Adrenal gland (tissue), 12 donors: ENCODE results near the gene IQSEC3. TPM values are rescaled to one million over a fixed set of nuclear protein-coding genes. Genes with fewer than 3 reads are reported as not detected.

Experiments
- DNase-seq, 7 donors: peaks; one replicate each; pipeline ENCODE4 v3.0.0-alpha.2; 2019 to 2020
- H3K27ac ChIP-seq, 5 donors: fragments of 200-600 bp; sonication (generic) in 4 of 5; 1 replicate in 3 of 5; 2 replicates in 2 of 5; pipeline versions ENCODE4 v1.5.1 to v1.8.0; 2016 to 2020; ENCODE audit warnings: mild to moderate bottlenecking in 1 of 5
- H3K27me3 ChIP-seq: fragments of 200-600 bp; 2 replicates; pipeline ENCODE4 v1.8.0; 2021
- H3K36me3 ChIP-seq, 2 donors: fragments of 200-600 bp; replicated peaks in 1 of 2; 1 replicate in 1 of 2; 2 replicates in 1 of 2; pipeline versions ENCODE4 v1.5.1 to v1.8.0; 2018 to 2022
- H3K4me1 ChIP-seq, 2 donors: fragments of 200-600 bp; replicated peaks in 1 of 2; 1 replicate in 1 of 2; 2 replicates in 1 of 2; pipeline versions ENCODE4 v1.5.1 to v1.8.0; 2018 to 2021
- H3K4me3 ChIP-seq, 4 donors: fragments of 200-600 bp; sonication (generic) in 3 of 4; one replicate each; pipeline ENCODE4 v1.5.1; 2016 to 2018
- H3K9me3 ChIP-seq, 3 donors: fragments of 200-600 bp; sonication (generic) in 1 of 3; replicated peaks in 1 of 3; 1 replicate in 2 of 3; 2 replicates in 1 of 3; pipeline versions ENCODE4 v1.5.1 to v1.8.0; 2016 to 2021
- POLR2A ChIP-seq, 2 donors: fragments of 450-650 bp; IDR thresholded peaks; one replicate each; pipeline ENCODE4 v1.6.1; 2017; ENCODE audit warnings: antibody characterized with exemption in 2 of 2, mild to moderate bottlenecking in 2 of 2, moderate library complexity in 1 of 2
- WGBS, 4 donors: extraction: QIAGEN DNeasy Blood & Tissue Kit in 2 of 4; methylation state at CpG; one replicate each; pipeline versions ENCODE4 v1.1.5 to v1.1.7; 2013 to 2017; 5-methylcytosine and 5-hydroxymethylcytosine counted together
- intact Hi-C, 2 donors: fragments of 100-400 bp; cut with DNase I; formaldehyde crosslinking; loops; one replicate each; pipeline versions ENCODE4 v1.14.1 to v1.15.0; 2022 to 2023
- polyA plus RNA-seq, 3 donors: library from polyadenylated mRNA; stranded (reverse); fragments of 200-250 nt in 2 of 3; fragments of 350-450 nt in 1 of 3; fragmentation: Illumina TruSeq in 1 of 3; extraction: RNeasy Lipid Tissue Mini Kit (QIAGEN cat#74804) in 1 of 3; gene quantifications; one replicate each; pipeline ENCODE4 v1.2.3, GENCODE V29; 2013 to 2014
- total RNA-seq, 9 donors: library from RNA; depleted of rRNA in 4 of 9; stranded (reverse); fragments of >200 nt in 4 of 9; fragments of 120-200 nt in 1 of 9; fragmentation: NEBNext Ultra II Directional in 1 of 9; extraction: Animal tissue kit (Norgen Biotek cat#: 25700) in 1 of 9; gene quantifications; one replicate each; pipeline versions ENCODE4 v1.1.0 to v1.2.4, GENCODE V29; 2013 to 2023
- TF ChIP-seq, protein P1 (sequence below), 6 experiments: fragments of 450-650 bp in 4 of 6; fragments of 200-600 bp in 2 of 6; sonication (generic) in 1 of 6; IDR thresholded peaks; 1 replicate in 5 of 6; 2 replicates in 1 of 6; pipeline versions ENCODE4 v1.5.1 to v1.8.0; 2016 to 2021; ENCODE audit warnings: antibody characterized with exemption in 6 of 6, mild to moderate bottlenecking in 2 of 6, moderate library complexity in 1 of 6
- donor health status: healthy with polysubstance abuse.
- donor health status: Bipolar disorder and iron deficiency.
- donor health status: DM: yes; HTN: yes; CAD: no.
- donor health status: DM: no; HTN: no; CAD: no.
- donor health status: DM: no; HTN: no; CAD: no.
- donor health status: DM: yes; HTN: yes; CAD: no.

Gene IQSEC3
- total and polyA plus RNA-seq, 12 donors, result 0.13 to 6.3 (median 1.00) TPM

- no peak for TF ChIP-seq POLR2A (IDR thresholded peaks at IDR 0.05)
- TF ChIP-seq, protein P1, sequence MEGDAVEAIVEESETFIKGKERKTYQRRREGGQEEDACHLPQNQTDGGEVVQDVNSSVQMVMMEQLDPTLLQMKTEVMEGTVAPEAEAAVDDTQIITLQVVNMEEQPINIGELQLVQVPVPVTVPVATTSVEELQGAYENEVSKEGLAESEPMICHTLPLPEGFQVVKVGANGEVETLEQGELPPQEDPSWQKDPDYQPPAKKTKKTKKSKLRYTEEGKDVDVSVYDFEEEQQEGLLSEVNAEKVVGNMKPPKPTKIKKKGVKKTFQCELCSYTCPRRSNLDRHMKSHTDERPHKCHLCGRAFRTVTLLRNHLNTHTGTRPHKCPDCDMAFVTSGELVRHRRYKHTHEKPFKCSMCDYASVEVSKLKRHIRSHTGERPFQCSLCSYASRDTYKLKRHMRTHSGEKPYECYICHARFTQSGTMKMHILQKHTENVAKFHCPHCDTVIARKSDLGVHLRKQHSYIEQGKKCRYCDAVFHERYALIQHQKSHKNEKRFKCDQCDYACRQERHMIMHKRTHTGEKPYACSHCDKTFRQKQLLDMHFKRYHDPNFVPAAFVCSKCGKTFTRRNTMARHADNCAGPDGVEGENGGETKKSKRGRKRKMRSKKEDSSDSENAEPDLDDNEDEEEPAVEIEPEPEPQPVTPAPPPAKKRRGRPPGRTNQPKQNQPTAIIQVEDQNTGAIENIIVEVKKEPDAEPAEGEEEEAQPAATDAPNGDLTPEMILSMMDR (IDR thresholded peaks at IDR 0.05), result no peak
- Histone ChIP-seq H3K27me3 (no peaks in the 10 kb centered on the region), H3K9me3 (no peaks in the 10 kb centered on the region), H3K4me1 (no peaks in the 10 kb centered on the region), H3K4me3 (no peak overlapping the region), H3K36me3 (no peaks in the 10 kb centered on the region), H3K27ac (no peak overlapping the region)
- WGBS, 4 donors, result 56 to 81% (median 78%) methylated on average over 4 of the region's 4 CpGs
- DNase-seq, result no peak
- intact Hi-C loops, result no loop called here
Measured at GRCh38 chr12:113347-113746, 46.8 kb downstream of the IQSEC3 start.

DNA sequence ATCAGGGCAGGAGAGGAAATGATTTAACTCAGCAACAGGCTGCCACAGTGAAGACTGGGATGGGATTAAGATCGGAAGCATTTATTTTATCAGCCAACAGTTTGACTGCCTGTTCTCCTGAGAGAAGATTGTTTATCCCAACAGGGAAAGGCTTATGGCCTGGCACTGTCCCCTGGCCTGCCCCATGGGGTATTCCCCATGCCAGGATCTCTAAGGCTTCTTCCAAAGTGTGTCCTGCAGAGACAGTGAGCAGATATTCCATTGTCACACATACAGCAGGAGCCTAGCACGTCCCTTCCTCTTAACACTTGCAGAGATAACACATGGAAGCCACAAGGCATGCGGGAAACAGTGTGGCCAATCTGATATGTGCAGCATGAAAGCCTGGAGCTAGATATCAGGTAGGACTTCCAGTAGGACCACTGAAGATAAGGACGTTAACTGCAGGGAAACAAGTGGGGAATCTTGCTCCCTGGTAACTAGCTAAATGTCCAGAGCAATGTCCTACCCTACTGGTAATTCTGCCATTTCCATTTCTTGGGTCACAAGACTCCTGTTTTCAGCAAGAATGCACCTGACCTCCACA lies 48.2 kb downstream of the IQSEC3 start:
- Histone ChIP-seq H3K36me3 (no peaks in the 10 kb centered on the region), H3K4me3 (no peak overlapping the region), H3K9me3 (no peaks in the 10 kb centered on the region), H3K4me1 (no peaks in the 10 kb centered on the region), H3K27ac (no peak overlapping the region), H3K27me3 (no peaks in the 10 kb centered on the region)
- intact Hi-C loops, result no loop called here
- TF ChIP-seq, protein P1 (IDR thresholded peaks at IDR 0.05), result no peak
- no peak for TF ChIP-seq POLR2A (IDR thresholded peaks at IDR 0.05)
- DNase-seq, result no peak
- 81 to 84% (median 83%) methylated on average over 2 to 4 of the region's 4 CpGs for WGBS, 4 donors

- no peak for DNase-seq
- Histone ChIP-seq H3K4me1 (no peaks in the 10 kb centered on the region), H3K27ac (no peak overlapping the region), H3K36me3 (no peaks in the 10 kb centered on the region), H3K9me3 (no peaks in the 10 kb centered on the region), H3K4me3 (no peak overlapping the region), H3K27me3 (no peaks in the 10 kb centered on the region)
- intact Hi-C loops, result no loop called here
- WGBS, 4 donors, result 68 to 76% (median 72%) methylated on average over 4 to 5 of the region's 5 CpGs
- no peak for TF ChIP-seq POLR2A (IDR thresholded peaks at IDR 0.05)
- TF ChIP-seq, protein P1 (IDR thresholded peaks at IDR 0.05), result no peak
Measured at GRCh38 chr12:115518-115917, 49.0 kb downstream of the IQSEC3 start.

GRCh38 chr12:115960-116915 lies 49.7 kb downstream of the IQSEC3 start:
- Histone ChIP-seq H3K27me3 (no peaks in the 10 kb centered on the region), H3K9me3 (no peaks in the 10 kb centered on the region), H3K36me3 (no peaks in the 10 kb centered on the region), H3K27ac (no peak overlapping the region), H3K4me1 (no peaks in the 10 kb centered on the region), H3K4me3 (no peak overlapping the region)
- 71 to 80% (median 76%) methylated on average over 16 to 19 of the region's 19 CpGs for WGBS, 4 donors
- intact Hi-C loops, result no loop called here
- no peak for DNase-seq
- TF ChIP-seq, protein P1 (IDR thresholded peaks at IDR 0.05), result no peak
- no peak for TF ChIP-seq POLR2A (IDR thresholded peaks at IDR 0.05)
